Central memory CD4-positive, alpha-beta T cell (primary cell): ENCODE results near the gene ZNF697.
"Not testable (repeated sequence)": the region's sequence is repeated elsewhere in the genome, so short reads cannot be mapped to it uniquely, and the experiment has no call there.

Experiments used
- DNase-seq: peaks from one replicate; pipeline ENCODE4 v3.0.0; 2022
- total RNA-seq, 3 experiments: gene quantifications; one replicate each; lab custom pipeline; 2026; lab: John Stamatoyannopoulos, UW

Gene ZNF697
- 0.16 to 2.4 (median 0.19) reads per million in 3 experiments for total RNA-seq

DNA sequence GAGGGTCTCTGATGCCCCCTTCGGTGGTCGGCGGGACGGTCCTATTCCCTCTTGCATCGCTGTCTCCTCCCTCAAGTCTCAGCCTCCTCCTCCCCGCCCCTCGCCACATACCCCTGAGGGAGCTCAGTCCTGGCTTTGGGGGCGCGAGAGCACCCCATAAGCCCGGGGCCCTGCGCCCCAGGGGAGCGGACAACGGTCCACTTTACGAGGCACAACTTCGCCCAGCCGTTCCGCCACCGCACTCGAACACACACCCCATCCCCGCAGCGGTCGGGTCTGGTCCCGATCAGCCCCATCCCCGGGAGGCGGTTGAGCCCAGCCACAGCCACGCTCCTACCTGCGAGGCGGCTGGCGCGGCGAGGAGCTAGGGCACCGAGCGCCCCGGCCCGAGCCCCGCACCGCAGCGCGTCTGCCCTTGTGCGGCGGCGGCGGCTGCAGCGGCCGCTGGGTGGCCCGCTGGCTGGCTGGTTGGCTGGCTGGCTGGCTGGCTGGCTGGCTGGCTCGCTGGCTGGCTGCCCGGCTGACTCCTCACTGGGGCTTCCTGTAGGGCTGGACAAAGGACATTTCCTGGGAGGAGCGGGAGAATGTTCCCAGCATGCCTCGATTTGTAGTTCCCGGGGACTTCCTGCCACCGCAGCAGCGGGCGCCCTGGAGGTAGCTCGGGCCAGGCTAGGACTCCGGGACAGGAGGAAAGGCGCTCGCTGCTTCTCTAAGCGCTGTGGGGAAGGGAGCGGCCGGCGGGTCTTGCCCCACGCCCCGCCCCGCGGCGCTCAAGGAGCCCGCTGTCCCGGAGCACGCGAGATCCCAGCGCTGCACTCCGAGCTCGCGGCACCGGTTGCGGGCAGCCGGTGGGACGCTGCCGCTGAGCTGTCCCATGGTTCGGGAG lies at the start of gene ZNF697:
Gene ZNF697, minus strand, starts transcription at position 533 of the 886 bp plus-strand sequence. CDS start 22,166 bp downstream, outside the sequence.
- no peak for DNase-seq

- no peak for DNase-seq
Observed at GRCh38 chr1:119697598-119697997, 49.5 kb upstream of the ZNF697 start.

DNA sequence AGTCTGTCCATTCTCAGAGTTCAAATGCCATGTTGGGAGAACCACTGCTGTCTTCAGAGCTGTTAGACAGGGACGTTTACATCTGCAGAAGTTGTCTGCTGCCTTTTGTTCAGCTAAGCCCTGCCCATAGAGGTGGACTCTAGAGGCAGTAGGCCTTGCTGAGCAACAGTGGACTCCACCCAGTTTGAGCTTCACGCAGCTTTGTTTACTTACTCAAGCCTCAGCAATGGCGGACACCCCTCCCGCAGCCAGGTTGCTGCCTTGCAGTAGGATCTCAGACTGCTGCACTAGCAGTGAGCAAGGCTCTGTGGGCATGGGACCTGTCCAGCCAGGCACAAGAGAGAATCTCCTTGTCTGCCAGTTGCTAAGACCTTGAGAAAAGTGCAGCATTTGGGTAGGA lies 48.8 kb upstream of the ZNF697 start:
- DNase-seq: not testable (repeated sequence)

DNA sequence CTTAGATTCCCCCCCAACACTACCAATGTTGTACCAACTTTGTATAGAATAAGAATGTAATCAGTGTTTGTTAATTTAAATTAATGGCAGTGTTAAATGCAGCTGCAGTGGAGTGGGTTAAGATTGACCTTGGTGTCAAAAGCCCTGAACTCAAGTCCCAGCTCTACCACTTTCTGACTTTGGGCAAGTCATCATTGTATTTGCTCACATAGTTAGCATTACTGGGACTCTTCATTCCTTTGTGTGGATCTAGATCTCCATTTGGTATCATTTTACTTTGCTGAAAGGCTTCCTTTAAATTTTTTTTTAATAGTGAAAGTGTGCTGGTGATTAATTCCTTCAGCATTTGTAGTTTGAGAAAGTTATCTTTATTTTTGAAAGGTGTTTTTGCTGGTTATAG lies 41.4 kb upstream of the ZNF697 start:
- no peak for DNase-seq

DNA sequence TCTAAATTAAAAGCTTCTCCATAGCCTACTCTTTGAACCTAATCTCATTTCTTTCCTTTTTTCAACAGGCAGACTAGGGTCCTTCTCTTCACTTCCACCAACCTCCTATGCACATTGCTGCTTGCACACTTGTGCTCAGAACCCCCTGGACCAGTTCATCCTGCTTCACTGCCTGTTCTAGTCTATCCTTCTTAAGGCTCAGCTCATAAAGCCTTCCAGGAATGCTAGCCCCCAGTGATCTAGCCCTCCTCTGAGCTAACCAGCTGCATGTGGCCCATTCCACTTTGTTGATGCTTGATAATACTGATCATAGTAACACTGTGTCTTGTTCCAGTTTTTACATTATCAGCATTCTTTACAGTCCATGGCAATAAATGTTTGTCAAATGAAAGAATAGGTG lies 40.7 kb upstream of the ZNF697 start:
- no peak for DNase-seq

DNA sequence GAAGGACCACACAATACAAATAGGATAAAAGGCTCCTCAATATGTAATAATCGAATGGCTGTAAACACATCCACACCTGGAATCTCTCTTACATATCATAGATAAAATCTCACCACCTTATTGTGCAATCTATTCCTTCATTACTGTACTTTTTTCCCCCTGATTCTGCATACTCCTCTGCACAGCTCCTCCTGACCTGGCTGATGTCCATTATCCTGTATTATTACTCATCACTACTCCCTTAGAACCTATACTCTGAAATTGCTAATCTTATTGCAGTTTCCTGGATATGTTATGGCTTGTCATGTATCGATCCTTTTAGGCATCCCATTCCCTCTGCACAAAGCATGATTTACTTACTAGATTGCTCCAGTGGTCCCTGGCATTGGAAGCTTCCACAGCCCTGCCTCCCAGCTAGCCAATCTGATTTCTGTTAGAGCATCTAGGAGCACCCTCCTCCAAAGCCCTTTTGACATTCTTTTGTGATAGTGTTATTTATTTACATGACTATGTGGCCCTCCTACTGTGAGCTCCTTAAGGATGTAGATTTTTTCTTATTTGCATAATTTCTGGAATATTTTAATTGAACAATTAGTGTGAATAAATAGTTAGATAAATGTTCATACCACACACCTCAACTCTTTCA lies 39.5 kb upstream of the ZNF697 start:
- DNase-seq: no peak

GRCh38 chr1:119686661-119687060 lies 38.6 kb upstream of the ZNF697 start:
- DNase-seq: no peak

DNA sequence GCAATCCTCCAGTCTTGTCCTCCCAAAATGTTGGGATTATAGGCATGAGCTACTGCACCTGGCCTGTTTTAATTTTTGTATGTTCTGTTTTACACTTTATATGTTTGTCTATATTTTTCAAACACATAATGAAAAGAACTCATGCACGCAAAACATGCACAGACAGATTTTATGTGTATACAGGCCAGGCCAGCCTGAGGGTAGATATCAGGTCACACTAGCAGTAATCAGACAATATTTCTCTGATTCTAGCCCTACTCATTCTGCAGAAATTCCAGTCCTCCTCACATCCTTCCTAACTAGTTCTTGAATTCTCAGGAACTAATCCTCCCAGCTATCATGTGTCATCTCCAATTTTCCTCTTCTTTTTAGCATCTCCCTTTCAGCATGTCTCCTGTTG lies 35.8 kb upstream of the ZNF697 start:
- no peak for DNase-seq

- DNase-seq: no peak
Observed at GRCh38 chr1:119682141-119682540, 34.1 kb upstream of the ZNF697 start.

- DNase-seq: no peak
Observed at GRCh38 chr1:119681560-119681959, 33.5 kb upstream of the ZNF697 start.

- DNase-seq: no peak
Observed at GRCh38 chr1:119680723-119681122, 32.7 kb upstream of the ZNF697 start.

GRCh38 chr1:119680193-119680592 lies 32.1 kb upstream of the ZNF697 start:
- no peak for DNase-seq

- no peak for DNase-seq
Observed at GRCh38 chr1:119679223-119679622, 31.2 kb upstream of the ZNF697 start.

- DNase-seq: no peak
Observed at GRCh38 chr1:119676571-119677206, 28.6 kb upstream of the ZNF697 start.

- peak; percentile 30 for DNase-seq
Observed at GRCh38 chr1:119675349-119676345, 27.6 kb upstream of the ZNF697 start.

- DNase-seq: no peak
Observed at GRCh38 chr1:119674835-119675289, 26.8 kb upstream of the ZNF697 start.

GRCh38 chr1:119674111-119674526 lies 26.1 kb upstream of the ZNF697 start:
- DNase-seq: no peak

DNA sequence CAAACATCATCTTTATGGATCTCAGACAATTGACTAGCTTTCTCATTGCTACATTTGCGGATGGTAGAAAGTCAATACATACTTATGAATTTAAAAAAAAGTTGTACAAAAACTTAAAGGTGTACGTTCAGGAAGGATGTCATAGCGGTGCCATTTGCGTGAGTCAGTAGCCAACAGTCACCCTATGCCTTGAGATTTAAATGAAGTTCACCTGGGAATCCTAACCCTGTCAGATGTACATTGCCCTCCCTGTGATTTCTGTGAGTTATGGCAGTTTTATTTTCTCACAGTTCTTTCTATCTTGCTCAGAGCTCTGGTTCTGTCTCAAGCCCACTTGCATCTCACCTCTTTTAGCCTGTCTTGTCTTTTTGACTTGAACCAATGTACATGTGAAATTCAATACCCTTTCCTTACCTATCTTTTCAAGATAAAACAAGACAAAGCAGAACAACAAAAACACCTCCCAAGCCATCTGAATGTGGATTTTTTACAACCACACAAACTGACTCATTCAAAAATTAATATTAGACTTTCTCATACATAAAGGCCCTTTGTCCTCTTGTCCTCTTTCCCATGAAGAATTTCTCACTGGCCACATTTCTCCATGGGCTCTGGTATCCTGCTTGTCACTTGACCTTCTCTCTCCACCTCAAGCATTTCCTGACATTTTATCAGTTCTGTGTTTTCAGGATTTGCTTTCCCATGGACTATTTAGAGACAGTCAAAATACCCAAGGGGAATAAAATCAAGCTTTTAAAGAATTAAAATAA lies 25.3 kb upstream of the ZNF697 start:
- DNase-seq: no peak

DNA sequence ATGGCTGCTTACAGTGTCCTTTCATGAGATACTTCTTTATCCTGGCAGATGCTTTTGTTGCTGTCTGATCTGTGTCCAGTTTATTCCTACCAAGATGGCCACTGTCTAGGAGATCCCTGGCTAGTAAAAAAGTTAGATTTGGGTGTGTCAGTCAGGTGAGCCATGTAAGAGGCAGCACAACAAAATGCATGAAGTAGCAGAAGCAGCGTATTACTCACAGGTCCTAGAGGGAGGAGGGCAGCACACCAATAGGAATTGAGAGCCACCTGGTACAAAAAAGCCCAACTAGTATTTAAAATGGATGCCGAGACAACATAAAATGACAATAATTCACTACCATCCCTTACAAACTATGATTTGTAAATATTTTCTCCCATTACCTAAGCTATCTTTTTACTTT lies 22.8 kb upstream of the ZNF697 start:
- no peak for DNase-seq

DNA sequence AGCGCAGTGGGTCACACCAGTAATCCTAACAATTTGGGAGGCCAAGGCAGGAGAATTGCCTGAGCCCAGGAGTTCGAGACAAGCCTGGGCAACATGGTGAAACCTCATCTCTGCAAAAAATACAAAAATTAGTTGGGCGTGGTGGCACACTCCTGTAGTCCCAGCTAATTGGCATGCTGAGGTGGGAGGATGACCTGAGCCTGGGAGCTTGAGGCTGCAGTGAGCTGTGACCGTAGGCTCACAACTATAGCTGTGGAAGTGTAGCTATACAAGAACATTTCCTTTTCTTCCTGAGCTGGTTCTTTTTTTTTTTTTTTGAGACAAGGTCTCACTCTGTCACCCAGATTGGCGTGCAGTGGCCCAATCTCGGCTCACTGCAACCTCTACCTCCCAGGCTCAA lies 19.1 kb upstream of the ZNF697 start:
- DNase-seq: no peak

DNA sequence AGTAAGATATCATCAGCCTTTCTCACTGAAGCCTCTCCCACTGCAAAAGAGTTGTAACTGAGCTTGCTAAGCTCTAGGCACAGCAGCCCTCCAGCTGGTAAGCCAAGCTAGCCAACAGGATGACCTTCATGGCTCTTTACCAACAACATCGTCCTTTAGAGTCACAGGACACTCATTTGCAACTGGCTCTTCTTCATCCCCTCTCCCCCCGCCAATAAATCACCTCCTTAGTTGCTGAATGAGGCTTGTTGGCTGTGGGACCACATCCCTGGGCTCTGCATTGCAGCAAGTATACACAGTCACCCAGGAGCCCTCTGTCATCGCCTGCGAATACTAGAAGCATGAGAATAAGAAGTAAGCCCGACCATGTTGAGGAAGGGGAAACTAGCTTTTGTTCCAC lies 16.0 kb upstream of the ZNF697 start:
- no peak for DNase-seq
